Activated CD4-positive, alpha-beta T cell treated with anti-CD3 and anti-CD28 coated beads, Interleukin-2, amount 10 ng/mL, durations not matched to agents 7 days and 5 days (primary cell): ENCODE data around the gene PHLPP2. TPM values are rescaled to one million over a fixed set of nuclear protein-coding genes. Genes with fewer than 3 reads are reported as not detected.

Experiments used
- total RNA-seq, 2 experiments: library from RNA; stranded (reverse); gene quantifications; one replicate each; pipeline ENCODE4 v1.2.3, GENCODE V29; 2021

PHLPP2 gene
- total RNA-seq, 2 experiments from 2014 or later = 4.1 to 5.5 TPM

Other genes starting within 250 kb of the PHLPP2 start
- gene ZNF19, start 235.4 kb downstream of the PHLPP2 start, total RNA-seq = 1 to 10 TPM; 2.1 to 3.2 TPM
- not detected for gene CHST4, start 198.3 kb downstream of the PHLPP2 start, total RNA-seq
- gene TAT, start 147.6 kb downstream of the PHLPP2 start, total RNA-seq = not detected
- gene MARVELD3, start 98.5 kb downstream of the PHLPP2 start, total RNA-seq = not detected
- gene AP1G1, start 84.1 kb upstream of the PHLPP2 start, total RNA-seq = 10 to 100 TPM; 76.4 to 83.4 TPM
- gene ATXN1L, start 121.3 kb upstream of the PHLPP2 start, total RNA-seq = 10 to 100 TPM; 23.2 to 23.6 TPM
- 1 to 10 TPM; 7.1 to 7.7 TPM for gene ZNF821, start 159.5 kb upstream of the PHLPP2 start, total RNA-seq
- 100 to 1,000 TPM; 180 to 191 TPM for gene IST1, start 170.8 kb upstream of the PHLPP2 start, total RNA-seq